ENCODE data around the gene FCMR.

The FCMR gene

DNA sequence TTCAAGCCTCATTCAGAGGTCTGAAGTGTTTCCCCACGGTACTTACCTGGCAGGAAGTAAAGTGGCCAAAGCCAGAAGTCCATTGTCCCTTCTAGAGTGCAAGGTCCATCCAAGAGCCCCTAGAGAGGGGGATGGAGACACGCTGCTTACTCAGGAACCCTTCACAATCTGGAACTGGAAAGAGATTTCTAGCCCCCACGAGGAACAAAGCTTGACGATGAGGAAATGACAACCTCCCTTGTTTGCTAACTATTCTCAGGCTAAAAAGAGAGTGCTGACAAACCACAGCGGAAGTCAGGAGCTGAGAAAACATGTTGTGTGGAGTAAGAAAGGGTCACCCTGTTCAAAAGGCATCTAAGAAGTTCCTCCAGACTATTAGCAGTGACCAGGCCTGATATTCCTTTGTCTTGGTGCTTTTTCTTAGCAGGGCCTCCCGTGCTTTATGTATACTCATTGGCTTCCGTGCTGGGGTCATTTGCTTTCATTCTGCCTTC, at the start of gene FCMR:
FCMR (minus strand) TSS at position 170 of the 494 bp plus-strand sequence; CDS start at position 83, 87 bp downstream.
- peak; percentile 63 for DNase-seq

GRCh38 chr1:206971029-206971655, 49.4 kb upstream of the FCMR start:
- DNase-seq = no peak

GRCh38 chr1:206970446-206970845, 48.7 kb upstream of the FCMR start, which contains the start of gene FCAMR:
Gene FCAMR (minus strand): TSS chr1:206970460. CDS start chr1:206970125, 335 bp downstream.
- no peak for DNase-seq

DNA sequence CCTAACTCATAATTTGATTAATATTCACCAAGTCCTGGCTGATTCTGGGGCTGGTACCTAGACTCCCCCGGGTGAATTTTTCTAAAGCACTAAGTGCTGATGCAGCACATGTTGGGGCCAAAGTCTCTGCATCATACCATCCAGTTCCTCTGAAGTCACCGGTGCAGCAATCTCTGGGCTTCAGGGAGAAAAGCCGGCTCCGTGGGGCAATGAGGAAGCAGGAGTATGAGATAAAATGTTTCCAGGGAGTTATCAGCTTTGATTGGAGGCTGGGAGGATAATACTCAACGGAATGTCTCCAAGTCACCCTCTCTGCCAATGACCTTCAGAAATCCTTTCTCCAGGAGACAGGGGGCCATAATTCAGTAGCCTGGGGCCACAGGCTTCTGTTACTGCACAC, 47.3 kb upstream of the FCMR start:
- no peak for DNase-seq

DNA sequence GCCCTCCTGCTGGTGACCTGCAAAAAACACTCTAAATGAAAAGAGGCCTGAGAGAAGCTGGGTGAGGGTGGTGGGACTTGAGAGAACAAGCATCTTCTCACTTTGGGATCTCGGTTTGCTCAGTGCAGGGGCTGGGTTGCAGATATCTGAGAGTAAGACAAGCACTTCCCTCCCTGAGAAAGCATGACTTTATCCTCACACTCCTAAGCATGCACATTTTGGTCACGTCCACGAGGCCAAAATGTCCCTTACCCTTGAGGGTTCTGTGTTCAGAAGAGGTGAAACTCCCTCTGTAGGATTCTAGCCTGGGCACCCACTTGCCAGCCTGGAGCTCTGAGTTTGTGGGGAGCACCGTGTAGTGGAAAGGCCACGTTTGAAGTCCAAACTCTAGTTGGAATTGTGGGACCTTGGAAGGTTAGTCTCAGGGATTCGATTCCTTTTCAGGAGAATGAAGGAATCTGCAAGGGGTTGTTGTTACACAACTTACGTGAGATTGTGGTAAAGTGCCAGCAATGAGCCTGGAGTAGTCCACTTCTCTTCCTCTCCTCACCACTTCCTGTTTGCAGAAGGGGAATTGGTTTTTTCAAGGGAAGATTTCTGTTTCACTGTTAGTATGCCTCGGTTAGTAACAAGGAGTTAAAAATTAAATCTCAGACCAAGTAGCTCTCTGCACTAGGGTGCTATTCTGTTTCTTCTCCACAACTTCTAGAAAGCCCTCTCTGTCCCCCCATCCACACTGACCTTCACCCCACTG, 45.5 kb upstream of the FCMR start:
- DNase-seq = peak; percentile 5

DNA sequence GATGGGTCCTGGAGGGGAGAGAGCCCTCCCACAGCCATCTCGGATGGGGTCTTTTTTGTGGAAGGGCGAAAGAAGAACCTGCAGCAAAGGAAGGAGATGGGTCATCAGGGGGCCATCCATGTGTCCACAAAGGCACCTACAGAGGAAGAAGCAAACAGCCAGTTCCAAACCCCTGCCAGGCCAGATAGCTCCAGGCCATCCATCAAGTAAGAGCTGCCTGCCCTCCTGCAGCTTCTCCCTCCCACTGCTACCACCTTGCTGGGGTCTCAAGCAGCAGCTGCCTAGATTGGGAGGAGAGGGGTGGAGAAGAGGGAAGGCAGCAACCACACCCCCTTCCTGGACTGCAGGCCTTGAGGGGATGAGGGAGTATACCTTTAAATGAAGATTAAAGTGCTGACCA, 44.0 kb upstream of the FCMR start:
- DNase-seq = no peak

GRCh38 chr1:206963740-206964139, 42.0 kb upstream of the FCMR start:
- DNase-seq = no peak

DNA sequence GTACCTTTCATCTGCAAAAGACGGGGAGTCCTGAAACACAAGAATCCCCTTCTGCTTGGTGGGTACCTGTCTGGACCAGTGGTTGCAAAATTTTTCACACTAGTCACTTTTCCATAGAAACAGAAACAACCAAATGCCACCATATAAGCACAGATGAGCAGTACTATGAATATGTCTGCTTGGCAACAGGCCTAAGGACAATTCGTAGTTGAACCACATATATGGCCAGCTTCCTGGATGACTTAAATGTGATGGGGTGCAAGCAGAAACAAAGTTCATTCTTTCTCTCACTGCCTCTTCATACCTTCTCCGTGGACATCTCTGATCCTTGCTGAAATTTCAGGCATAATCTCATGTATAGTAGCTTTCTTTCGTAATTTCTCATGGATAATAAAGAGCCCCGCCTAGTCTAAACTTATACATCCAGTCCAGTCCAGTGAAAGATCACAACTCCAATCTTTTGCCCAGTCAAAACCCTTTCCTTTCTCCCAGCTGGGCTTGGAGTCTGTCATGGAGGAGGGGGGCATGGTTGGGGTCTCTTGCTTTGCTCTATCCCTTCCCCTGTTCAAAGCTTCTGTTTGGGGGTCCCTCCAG, 41.5 kb upstream of the FCMR start:
- no peak for DNase-seq

DNA sequence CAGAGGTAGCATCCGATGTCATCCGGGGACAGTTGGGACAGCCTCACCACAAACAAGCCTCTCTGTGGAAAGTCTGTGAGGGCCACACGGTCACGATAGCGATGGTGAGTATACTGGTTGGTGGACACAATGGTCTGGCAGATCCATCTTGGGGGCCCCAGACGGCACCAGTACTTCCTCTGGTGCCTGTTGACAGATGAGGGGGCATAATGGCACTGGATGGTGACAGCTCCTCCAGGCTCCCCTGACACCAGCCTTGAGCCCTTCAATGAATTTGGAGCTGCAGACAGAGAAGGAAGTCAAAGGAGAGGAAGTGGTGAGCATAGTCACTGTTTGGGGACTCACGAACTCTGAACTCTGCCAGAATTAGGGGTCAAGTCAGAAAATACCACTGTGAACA, 40.5 kb upstream of the FCMR start:
- no peak for DNase-seq

DNA sequence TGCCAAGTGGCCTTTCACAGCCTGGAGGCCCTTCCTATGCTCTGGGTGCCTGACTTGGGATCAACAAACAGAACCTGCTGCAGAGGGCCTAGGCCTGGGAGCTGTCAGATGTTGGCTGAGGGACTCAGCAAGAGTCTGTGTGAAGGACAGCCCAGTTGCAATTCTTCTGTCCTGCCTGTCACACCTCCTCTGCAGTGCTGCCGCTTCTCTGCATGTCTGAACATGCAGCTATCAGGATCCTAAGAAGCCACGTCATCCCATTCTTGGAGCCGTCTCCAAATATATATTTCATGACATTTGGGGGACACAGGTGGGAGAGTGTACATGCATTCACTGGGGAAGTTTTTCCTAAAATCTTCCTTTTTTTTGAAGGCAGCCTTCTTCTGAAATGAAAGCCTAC, 39.9 kb upstream of the FCMR start:
- DNase-seq = no peak

- no peak for DNase-seq
Measured at GRCh38 chr1:206960676-206961386, 39.1 kb upstream of the FCMR start.

GRCh38 chr1:206958144-206958543, 36.4 kb upstream of the FCMR start:
- no peak for DNase-seq

DNA sequence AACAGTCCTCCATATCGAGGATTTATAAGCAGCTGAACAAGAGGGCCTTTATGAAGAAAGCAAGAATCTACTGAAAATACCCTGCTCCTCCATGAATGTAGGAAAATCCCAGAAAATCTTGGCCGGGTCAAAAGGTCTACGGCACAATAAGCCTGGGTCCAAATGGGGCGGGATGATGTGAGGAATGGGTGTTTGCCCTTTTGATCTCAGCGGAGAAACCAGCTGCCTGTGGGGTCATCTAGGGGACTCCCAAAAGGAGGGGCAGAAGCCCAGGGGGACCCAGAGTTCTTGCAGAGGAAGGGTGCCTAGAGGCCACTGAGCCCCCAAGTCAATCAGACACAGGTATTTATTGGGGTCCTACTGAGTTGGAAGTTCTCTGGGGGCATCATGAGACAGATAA, 35.9 kb upstream of the FCMR start:
- DNase-seq = no peak

- no peak for DNase-seq
Measured at GRCh38 chr1:206955476-206956451, 34.0 kb upstream of the FCMR start.

DNA sequence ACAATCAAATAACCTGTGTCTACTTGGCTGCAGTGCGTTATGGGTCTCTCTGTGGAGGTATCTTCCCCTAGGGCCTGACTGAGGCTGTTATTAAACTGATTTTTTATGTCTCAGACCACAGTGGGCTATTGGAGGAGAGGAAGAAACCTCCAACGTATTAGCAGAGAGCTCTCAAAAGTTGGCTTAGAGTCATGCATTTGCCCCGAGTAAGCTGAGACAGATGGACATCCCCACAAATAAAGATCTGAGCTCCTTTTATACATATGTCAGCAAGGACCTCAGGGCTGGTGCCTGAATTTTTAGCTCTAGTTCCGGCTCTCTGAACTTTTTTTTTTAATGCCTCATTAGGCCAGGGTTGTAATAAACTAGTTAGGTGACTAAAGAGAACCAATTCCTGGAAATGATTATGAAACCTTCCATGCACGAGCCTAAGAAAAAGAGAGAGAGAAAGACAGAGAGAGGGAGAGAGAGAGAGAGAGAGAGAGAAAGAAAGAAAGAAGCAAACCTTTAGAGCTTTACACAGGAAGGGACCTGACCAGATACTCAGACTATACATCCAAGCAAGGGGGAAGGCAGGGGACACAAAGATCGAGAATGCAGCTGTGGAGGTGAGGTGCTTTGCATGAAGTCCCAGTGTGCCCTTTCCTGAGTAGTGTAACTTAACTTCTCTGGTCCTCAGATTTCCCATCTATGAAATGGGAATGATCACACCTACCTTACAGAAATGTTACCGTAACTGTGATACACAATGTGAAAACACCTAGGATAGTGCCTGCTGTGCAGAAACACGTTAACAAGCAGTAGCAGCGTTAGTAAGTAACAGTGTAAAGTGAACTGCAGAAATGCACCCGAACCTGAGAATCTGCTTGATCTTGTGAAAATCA, 33.0 kb upstream of the FCMR start:
- DNase-seq = no peak

- DNase-seq = no peak
Measured at GRCh38 chr1:206953626-206954025, 31.9 kb upstream of the FCMR start.

GRCh38 chr1:206953126-206953525, 31.4 kb upstream of the FCMR start:
- no peak for DNase-seq

GRCh38 chr1:206952171-206952570, 30.4 kb upstream of the FCMR start:
- DNase-seq = no peak

GRCh38 chr1:206951318-206952100, 29.8 kb upstream of the FCMR start:
- no peak for DNase-seq

- no peak for DNase-seq
Measured at GRCh38 chr1:206949641-206950040, 27.9 kb upstream of the FCMR start.
